ENCODE results near the gene TMEM52B. TPM values are rescaled to one million over a fixed set of nuclear protein-coding genes. Genes with fewer than 3 reads are reported as not detected.
"Not testable (repeated sequence)": the region's sequence is repeated elsewhere in the genome, so short reads cannot be mapped to it uniquely, and the experiment has no call there.

TMEM52B gene
- total RNA-seq, 1 donor from 2014 or later: not detected

- Mint-ChIP-seq H3K4me3 (peak within 1 kb of the TSS; percentile 95), H3K27ac (ENCODE audit: unreplicated experiment) (peak within 1 kb of the TSS; percentile 95), H3K27me3 (ENCODE audit: low read depth) (peaks cover 12% of the 10 kb centered on the region), H3K36me3 (ENCODE audit: low read depth) (no peaks in the 10 kb centered on the region), H3K4me1 (peaks cover 24% of the 10 kb centered on the region), H3K9me3 (no peaks in the 10 kb centered on the region)
- DNase-seq (ENCODE audit: low read depth, low spot score): peak; percentile 61
- no peak for TF ChIP-seq CTCF (conservative IDR thresholded peaks at IDR 0.05)
These were observed 33.9 kb downstream of the TMEM52B start, which contains the start of gene GABARAPL1 for GRCh38 chr12:10212739-10213131. TSS of gene GABARAPL1 (plus strand) at chr12:10212877. CDS start at chr12:10213130, 253 bp downstream.

GRCh38 chr12:10213168-10214135 is 34.6 kb downstream of the TMEM52B start:
- Mint-ChIP-seq H3K27ac (ENCODE audit: unreplicated experiment) (peak overlapping the region; percentile 95), H3K4me1 (peaks cover 24% of the 10 kb centered on the region), H3K4me3 (peak overlapping the region; percentile 95), H3K27me3 (ENCODE audit: low read depth) (peaks cover 12% of the 10 kb centered on the region), H3K36me3 (ENCODE audit: low read depth) (no peaks in the 10 kb centered on the region), H3K9me3 (no peaks in the 10 kb centered on the region)
- TF ChIP-seq CTCF (conservative IDR thresholded peaks at IDR 0.05): no peak
- peak; percentile 22 for DNase-seq (ENCODE audit: low read depth, low spot score)

- H3K9me3 Mint-ChIP-seq: no peaks in the 10 kb centered on the region
- H3K36me3 Mint-ChIP-seq (ENCODE audit: low read depth): no peaks in the 10 kb centered on the region
- H3K4me3 Mint-ChIP-seq: peak overlapping the region; percentile 95
- peaks cover 12% of the 10 kb centered on the region for H3K27me3 Mint-ChIP-seq (ENCODE audit: low read depth)
- DNase-seq (ENCODE audit: low read depth, low spot score): no peak
- TF ChIP-seq CTCF (conservative IDR thresholded peaks at IDR 0.05): no peak
- H3K27ac Mint-ChIP-seq (ENCODE audit: unreplicated experiment): no peak overlapping the region
- peaks cover 24% of the 10 kb centered on the region for H3K4me1 Mint-ChIP-seq
These were observed 35.5 kb downstream of the TMEM52B start for GRCh38 chr12:10214136-10214894.

- no peak overlapping the region for H3K27ac Mint-ChIP-seq (ENCODE audit: unreplicated experiment)
- no peaks in the 10 kb centered on the region for H3K36me3 Mint-ChIP-seq (ENCODE audit: low read depth)
- peaks cover 12% of the 10 kb centered on the region for H3K27me3 Mint-ChIP-seq (ENCODE audit: low read depth)
- peaks cover 24% of the 10 kb centered on the region for H3K4me1 Mint-ChIP-seq
- peak overlapping the region; percentile 95 for H3K4me3 Mint-ChIP-seq
- DNase-seq (ENCODE audit: low read depth, low spot score): no peak
- no peaks in the 10 kb centered on the region for H3K9me3 Mint-ChIP-seq
- TF ChIP-seq CTCF (conservative IDR thresholded peaks at IDR 0.05): no peak
These were observed 36.0 kb downstream of the TMEM52B start for GRCh38 chr12:10214895-10215267.

GRCh38 chr12:10215436-10215835 is 36.6 kb downstream of the TMEM52B start:
- Mint-ChIP-seq H3K36me3 (ENCODE audit: low read depth) (peaks cover 3% of the 10 kb centered on the region), H3K27me3 (ENCODE audit: low read depth) (peaks cover 12% of the 10 kb centered on the region), H3K4me1 (peaks cover 24% of the 10 kb centered on the region), H3K4me3 (peak overlapping the region; percentile 38), H3K9me3 (no peaks in the 10 kb centered on the region), H3K27ac (ENCODE audit: unreplicated experiment) (no peak overlapping the region)
- no peak for DNase-seq (ENCODE audit: low read depth, low spot score)
- TF ChIP-seq CTCF (conservative IDR thresholded peaks at IDR 0.05): no peak

GRCh38 chr12:10215946-10216345 is 37.1 kb downstream of the TMEM52B start:
- peaks cover 12% of the 10 kb centered on the region for H3K27me3 Mint-ChIP-seq (ENCODE audit: low read depth)
- H3K9me3 Mint-ChIP-seq; H3K36me3 Mint-ChIP-seq (ENCODE audit: low read depth); H3K27ac Mint-ChIP-seq (ENCODE audit: unreplicated experiment); DNase-seq (ENCODE audit: low read depth, low spot score); H3K4me3 Mint-ChIP-seq: not testable (repeated sequence)
- H3K4me1 Mint-ChIP-seq: peaks cover 24% of the 10 kb centered on the region
